PFSK-1 (cell line): ENCODE measurements around the gene BECN2.

Experiments used
- FOXP2 ChIP-seq: optimal IDR thresholded peaks from 2 replicates; pipeline ENCODE3; 2011; ENCODE audit warnings: borderline replicate concordance, control low read depth, inconsistent platforms; ENCODE audit not compliant: insufficient read depth; ENCODE audit errors: extremely low read length, extremely low read depth
- POLR2AphosphoS5 ChIP-seq: IDR thresholded peaks from 2 replicates; pipeline ENCODE4 v1.6.1; 2012; ENCODE audit warnings: low read depth, mild to moderate bottlenecking, control low read depth, low read length, moderate library complexity
- SIN3A ChIP-seq: IDR thresholded peaks from 2 replicates; pipeline ENCODE4 v1.6.1; 2012; ENCODE audit warnings: mild to moderate bottlenecking, low read length, moderate library complexity, borderline replicate concordance; ENCODE audit not compliant: insufficient read depth
- TAF1 ChIP-seq: IDR thresholded peaks from 2 replicates; pipeline ENCODE4 v1.6.1; 2012; ENCODE audit warnings: low read length, control low read depth, borderline replicate concordance; ENCODE audit not compliant: insufficient read depth
- TF ChIP-seq, protein P1 (sequence below), 2 experiments: IDR thresholded peaks; 2 replicates each; pipeline versions ENCODE4 v1.6.1 to v1.8.0; 2011 to 2012; ENCODE audit warnings: low read depth in 2 of 2, low read length in 2 of 2, control low read depth in 1 of 2, inconsistent platforms in 1 of 2, mild to moderate bottlenecking in 1 of 2, moderate library complexity in 1 of 2; ENCODE audit not compliant: insufficient read depth in 1 of 2

The BECN2 gene

DNA sequence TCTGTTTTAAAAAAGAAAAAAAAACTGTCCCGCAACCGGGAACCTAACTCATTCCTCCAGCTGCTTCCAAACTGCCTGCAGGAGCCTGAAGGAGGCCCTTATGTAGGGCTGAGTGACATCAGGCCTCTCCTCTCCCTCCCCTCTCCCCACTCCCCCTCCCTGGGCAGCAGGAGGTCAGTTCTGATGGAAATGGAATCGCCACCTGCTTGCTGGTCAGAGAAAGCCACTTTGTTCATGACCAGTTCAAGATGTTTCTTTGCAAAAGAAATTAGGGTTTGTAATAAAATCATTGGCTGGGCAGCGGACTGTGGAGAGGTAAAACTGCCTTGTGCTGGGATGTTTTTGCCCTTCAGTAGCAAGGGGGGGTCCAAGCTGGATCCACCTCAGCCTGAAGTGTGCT lies 41.5 kb downstream of the BECN2 start, which contains the start of gene MAP1LC3C:
TSS of gene MAP1LC3C (minus strand) at position 73 of the 400 bp plus-strand sequence. CDS start 90 bp downstream, outside the sequence.
- TF ChIP-seq FOXP2: no peak
- no peak for TF ChIP-seq POLR2AphosphoS5
- no peak for TF ChIP-seq TAF1
- TF ChIP-seq, protein P1, sequence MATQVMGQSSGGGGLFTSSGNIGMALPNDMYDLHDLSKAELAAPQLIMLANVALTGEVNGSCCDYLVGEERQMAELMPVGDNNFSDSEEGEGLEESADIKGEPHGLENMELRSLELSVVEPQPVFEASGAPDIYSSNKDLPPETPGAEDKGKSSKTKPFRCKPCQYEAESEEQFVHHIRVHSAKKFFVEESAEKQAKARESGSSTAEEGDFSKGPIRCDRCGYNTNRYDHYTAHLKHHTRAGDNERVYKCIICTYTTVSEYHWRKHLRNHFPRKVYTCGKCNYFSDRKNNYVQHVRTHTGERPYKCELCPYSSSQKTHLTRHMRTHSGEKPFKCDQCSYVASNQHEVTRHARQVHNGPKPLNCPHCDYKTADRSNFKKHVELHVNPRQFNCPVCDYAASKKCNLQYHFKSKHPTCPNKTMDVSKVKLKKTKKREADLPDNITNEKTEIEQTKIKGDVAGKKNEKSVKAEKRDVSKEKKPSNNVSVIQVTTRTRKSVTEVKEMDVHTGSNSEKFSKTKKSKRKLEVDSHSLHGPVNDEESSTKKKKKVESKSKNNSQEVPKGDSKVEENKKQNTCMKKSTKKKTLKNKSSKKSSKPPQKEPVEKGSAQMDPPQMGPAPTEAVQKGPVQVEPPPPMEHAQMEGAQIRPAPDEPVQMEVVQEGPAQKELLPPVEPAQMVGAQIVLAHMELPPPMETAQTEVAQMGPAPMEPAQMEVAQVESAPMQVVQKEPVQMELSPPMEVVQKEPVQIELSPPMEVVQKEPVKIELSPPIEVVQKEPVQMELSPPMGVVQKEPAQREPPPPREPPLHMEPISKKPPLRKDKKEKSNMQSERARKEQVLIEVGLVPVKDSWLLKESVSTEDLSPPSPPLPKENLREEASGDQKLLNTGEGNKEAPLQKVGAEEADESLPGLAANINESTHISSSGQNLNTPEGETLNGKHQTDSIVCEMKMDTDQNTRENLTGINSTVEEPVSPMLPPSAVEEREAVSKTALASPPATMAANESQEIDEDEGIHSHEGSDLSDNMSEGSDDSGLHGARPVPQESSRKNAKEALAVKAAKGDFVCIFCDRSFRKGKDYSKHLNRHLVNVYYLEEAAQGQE (IDR thresholded peaks at IDR 0.05; ENCODE audit: insufficient read depth in 1 of 2, low read depth in 2 of 2, low read length in 2 of 2): no peak
- TF ChIP-seq SIN3A: no peak

DNA sequence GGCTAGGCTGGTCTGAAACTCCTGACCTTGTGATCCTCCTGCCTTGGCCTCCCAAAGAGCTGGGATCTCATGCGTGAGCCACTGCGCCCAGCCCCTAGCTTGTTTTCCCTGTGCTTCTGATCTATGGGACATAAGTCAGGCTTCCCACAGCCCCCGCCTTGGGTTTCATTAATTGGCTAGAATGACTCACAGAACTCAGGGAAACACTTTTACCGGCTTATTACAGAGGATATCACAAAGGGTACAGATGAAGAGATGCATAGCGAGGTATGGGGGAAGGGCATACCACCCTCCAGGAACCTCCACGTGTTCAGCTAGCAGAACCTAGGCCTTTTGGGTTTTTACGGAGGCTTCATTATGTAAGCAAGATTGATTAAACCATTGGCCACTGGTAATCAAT lies 42.9 kb downstream of the BECN2 start:
- TF ChIP-seq FOXP2 (no peak), TAF1 (no peak), POLR2AphosphoS5 (no peak), SIN3A (no peak)
- TF ChIP-seq, protein P1 (IDR thresholded peaks at IDR 0.05; ENCODE audit: insufficient read depth in 1 of 2, low read depth in 2 of 2, low read length in 2 of 2): no peak

DNA sequence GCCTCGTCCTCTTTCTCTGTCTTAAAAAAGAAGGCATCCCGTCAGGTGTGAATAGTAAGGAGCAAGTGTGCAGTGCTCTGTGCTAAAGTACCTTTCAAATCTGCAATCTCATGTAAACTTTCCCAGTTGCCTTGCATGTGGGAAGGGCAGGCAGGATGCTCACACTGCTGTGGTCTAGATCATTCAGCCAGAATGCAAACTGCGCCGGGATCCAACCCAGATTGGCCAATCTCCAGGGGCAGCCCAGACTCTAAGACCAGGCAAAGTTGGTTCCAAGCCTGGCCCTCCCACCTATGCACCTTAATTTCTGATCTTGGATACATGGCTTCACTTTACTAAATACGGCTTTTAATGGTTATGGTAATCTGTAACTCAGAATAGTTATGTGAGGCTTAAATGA lies 44.5 kb downstream of the BECN2 start:
- TF ChIP-seq SIN3A: no peak
- TF ChIP-seq, protein P1 (IDR thresholded peaks at IDR 0.05; ENCODE audit: insufficient read depth in 1 of 2, low read depth in 2 of 2, low read length in 2 of 2): no peak
- no peak for TF ChIP-seq TAF1
- no peak for TF ChIP-seq POLR2AphosphoS5
- TF ChIP-seq FOXP2: no peak

DNA sequence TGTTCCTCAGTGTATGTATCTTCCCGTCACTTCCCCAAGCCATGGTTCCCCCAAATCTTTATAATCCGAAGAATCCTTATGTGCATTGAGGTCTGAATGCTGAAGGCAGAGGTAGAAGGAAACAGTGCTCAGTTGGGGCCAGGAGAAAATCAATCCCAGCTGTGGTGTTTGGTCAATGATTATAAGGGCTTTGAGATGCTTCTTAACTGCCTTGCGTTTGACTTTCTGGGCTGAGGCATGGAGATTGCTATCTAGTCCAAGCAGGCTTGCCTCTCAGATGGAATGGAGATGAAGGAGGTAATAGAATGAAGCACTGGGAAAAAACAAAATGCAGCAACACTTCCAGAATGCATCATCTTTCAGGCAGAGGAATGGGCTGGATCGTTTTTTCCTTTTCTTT lies 44.9 kb downstream of the BECN2 start:
- TF ChIP-seq POLR2AphosphoS5: no peak
- no peak for TF ChIP-seq TAF1
- TF ChIP-seq SIN3A: no peak
- TF ChIP-seq, protein P1 (IDR thresholded peaks at IDR 0.05; ENCODE audit: insufficient read depth in 1 of 2, low read depth in 2 of 2, low read length in 2 of 2): no peak
- TF ChIP-seq FOXP2: no peak
